Colon (tissue), 2 donors: ENCODE data around the gene PRPF38B.
"Not testable (repeated sequence)": the region's sequence is repeated elsewhere in the genome, so short reads cannot be mapped to it uniquely, and the experiment has no call there.

Source experiments
- FAIRE-seq: peaks from 2 replicates; lab custom pipeline; 2012; peaks lifted over from hg19 to GRCh38; lab: Jason Lieb, UNC
- donor health status: control.
- donor health status: control.

Gene PRPF38B, protein sequence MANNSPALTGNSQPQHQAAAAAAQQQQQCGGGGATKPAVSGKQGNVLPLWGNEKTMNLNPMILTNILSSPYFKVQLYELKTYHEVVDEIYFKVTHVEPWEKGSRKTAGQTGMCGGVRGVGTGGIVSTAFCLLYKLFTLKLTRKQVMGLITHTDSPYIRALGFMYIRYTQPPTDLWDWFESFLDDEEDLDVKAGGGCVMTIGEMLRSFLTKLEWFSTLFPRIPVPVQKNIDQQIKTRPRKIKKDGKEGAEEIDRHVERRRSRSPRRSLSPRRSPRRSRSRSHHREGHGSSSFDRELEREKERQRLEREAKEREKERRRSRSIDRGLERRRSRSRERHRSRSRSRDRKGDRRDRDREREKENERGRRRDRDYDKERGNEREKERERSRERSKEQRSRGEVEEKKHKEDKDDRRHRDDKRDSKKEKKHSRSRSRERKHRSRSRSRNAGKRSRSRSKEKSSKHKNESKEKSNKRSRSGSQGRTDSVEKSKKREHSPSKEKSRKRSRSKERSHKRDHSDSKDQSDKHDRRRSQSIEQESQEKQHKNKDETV

DNA sequence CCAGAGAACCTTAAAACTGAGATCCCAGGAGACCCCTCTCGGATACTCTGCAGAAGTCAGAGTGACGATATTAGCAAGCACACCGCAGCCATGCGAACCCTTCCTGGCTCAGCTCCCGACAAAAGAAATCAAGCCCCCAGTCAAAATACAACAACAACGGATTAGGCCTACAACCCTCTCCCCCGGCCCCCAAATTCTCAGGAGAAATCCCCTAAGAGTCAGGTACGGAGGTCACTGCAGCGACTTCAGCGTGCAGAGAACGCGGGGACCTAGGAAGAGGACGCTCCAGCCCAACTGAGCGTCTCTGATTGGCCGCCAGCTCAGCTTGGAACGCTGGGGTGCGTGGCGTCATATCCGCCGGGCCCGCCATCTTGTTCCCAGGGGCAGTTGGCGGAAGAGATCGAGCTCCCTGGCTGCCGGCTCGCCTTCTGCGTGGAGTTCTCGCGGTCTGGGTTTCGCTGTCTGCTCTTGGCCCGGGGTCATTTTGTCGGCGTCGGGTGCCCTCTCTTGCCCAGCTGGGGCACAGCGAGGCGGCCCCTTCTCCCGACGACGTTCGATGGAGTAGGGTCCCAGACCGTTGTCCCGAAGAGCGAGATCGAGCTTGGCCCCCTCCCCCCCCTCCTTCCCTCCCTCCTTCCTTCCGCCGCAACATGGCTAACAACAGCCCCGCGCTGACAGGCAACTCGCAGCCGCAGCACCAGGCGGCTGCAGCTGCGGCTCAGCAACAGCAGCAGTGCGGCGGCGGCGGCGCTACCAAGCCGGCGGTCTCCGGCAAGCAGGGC, at the start of gene PRPF38B:
Gene PRPF38B, plus strand, starts transcription at position 369 of the 782 bp plus-strand sequence. Its CDS starts 282 bp downstream, at position 651.
- FAIRE-seq: no peak

DNA sequence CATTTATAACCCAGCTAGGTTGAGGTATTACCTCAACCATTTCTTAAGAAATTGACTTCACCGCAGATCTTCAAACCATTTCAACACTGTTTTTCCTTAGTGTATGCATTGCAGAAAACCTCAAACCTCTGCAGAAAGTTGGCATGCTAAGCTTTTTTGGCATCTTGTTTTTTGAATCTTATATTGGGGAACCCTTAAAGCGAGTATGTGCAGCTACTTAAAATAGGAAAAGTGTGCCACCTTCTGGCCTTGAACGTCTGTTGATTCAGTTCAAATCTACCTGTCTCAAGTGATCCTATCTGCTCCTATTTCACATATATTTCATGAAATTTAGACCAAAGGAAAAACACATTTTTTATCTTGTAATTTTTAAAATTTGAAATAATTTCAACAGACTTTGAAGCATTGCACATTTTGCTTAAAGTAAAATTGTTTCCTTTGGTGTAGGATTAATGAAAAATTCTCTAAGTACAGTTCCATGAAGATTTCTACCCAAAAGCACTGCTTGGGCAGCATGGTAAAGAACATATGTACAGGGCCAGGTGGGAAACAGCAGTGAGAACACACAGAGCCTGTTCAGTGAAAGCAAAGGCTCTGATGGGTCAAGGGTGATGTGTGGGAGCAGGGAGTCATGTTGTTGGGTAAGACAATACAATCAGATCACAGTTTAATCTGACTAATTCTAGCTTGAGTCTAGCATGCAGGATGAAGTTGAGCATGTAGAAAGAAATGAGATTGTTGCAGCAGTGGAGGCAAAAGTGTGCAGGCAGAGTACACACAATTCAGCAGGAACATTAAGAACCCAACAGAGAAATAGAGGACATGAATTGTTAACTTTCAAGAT, 48.4 kb upstream of the PRPF38B start:
- FAIRE-seq: peak; percentile 10

DNA sequence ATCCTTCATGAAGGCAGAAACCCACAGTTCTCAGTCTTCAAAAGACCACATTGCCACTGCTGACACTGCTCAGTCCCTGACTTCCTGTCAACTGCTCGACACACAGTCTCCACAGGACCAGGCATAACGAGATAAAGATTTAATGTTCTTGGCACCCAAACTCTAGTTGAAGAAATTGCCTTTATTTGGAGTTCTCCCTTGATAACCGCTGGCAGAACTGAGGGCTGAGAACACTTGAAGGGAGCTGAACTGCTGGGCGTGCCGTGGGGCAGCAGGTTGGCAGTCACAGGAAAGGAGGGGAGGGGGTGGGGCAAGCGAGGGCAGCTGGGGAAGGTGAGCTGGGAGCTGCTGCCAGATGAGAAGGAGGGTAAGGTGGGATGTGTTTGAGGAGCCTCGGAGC, 47.1 kb upstream of the PRPF38B start:
- FAIRE-seq: no peak

DNA sequence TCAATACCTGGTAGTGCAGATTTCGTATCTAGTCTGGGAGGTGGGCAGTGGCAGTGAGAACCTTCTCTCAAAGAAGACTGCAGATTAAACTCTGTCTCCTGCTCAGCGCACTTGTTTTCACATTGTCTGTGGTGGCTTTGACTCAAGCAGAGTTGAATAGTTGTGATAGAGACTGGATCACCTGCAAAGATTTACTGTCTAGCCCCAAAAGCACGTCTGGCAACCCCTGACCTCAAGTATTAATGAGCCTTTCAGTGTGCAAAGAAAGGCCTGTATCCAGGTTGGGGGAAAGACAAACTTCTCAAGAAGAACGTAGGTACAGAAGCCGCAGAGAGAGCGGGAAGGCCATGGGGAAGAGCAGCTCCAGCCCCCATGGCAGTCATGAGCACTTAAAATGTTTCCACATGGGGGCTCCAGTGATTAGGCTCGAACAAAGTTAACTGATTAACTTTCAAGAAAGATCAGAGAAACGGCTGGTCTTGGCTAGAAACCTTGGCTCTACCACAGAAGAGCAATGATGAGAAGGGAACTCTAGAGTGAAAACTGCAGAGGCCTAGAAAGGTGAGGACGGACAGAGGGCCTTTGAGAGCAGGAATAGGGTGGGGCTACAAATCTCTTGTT, 46.4 kb upstream of the PRPF38B start:
- FAIRE-seq: no peak

DNA sequence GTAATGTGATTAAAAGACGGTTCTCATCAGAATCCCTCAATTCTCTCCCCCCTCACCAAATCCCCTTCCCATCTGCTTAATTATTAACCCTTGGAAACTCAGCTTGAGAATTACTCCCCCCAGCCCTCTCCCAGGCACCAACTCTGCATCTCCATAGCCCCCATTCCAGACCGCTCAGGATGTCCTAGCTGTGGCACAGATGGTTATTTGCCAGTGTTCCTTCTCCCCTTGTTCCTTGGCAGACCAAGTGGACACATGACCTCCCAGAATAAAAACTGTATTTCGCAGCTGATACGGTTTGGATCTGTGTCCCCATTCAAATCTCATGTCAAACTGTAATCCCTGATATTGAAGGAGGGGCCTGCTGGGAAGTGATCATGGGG, 45.9 kb upstream of the PRPF38B start:
- FAIRE-seq: no peak

DNA sequence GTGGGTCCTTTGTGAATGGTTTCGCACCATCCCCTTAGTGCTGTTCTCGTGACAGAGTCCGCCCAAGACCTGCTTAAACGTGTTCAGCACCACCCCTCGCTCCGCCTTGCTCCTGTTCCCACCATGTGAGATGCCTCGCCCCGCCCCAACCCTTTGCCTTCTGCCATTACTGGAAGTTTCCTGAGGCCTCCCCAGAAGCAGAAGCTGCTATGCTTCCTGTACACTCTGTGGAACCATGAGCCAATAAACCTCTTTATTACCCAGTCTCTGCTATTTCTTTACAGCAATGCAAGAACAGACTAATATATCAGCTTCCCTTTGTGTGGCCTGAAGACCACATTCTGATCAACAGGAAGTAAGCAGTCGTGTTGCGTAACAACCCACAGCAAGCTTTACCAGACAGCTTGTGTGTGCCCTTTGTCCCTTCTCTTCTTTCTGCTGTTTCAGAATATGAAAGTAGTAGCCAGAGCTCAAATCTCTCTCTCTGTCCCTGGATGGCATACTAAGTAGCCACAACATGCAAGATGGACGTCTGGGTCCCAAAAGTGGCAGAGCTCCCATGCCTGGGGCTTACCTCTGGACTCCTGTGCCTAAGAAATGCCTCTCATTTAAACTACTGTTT, 45.4 kb upstream of the PRPF38B start:
- no peak for FAIRE-seq

DNA sequence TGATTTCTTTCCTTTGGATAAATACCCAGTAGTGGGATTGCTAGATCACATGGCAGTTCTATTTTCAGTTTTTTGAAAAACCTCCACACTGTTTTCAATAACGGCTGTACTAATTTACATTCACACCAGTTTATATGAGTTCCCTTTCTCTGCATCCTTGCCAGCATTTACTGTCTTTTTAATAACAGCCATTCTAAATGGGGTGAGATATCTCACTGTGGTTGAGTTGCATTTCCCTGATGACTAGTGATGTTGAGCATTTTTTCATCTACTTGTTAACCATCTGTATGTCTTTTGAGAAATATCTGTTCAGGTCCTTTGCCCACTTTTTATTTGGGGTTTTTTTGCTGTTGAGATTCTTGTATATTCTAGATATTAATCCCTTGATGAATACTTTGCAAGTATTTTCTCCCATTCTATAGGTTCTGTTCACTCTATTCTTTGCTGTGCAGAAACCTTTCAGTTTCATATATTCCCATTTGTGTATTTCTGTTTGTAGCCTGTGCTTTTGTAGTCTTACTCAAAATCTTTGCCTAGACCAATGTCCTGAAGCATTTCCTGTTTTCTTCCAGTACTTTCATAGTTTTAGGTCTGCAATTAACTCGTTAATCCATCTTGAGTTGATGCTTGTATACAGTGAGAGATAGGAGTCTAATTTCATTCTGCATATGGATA, 38.5 kb upstream of the PRPF38B start:
- FAIRE-seq: no peak

DNA sequence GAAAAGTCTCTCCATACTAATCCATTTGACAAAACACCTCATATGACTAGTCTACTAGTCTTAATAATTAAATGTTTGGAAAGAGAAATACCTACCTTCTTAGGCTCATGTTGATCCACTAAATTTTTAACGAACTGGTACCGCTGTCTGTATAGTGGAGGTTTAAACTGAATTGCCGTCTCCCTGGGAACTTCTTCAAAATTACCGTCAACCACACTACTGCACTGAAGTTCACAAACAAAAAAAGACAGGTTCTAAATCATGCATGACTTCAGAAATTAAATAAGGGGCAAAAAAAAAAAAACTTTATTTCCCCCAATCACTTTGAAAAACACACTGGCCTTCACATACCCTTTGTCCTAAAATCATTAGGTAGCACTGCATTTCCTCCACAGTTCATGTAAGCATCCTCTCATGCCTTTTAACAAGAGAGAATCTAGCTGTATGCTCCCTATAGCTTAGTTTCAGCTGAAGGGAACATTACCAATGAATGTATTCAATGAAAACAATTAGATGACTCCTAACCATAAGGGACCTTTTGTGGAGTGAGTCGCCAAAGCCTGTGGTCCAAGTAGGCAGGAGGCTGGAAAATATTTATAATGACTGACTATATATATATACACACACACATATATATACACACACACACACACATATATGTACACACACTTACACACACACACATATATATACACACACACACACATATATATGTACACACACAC, 34.6 kb upstream of the PRPF38B start:
- FAIRE-seq: no peak

DNA sequence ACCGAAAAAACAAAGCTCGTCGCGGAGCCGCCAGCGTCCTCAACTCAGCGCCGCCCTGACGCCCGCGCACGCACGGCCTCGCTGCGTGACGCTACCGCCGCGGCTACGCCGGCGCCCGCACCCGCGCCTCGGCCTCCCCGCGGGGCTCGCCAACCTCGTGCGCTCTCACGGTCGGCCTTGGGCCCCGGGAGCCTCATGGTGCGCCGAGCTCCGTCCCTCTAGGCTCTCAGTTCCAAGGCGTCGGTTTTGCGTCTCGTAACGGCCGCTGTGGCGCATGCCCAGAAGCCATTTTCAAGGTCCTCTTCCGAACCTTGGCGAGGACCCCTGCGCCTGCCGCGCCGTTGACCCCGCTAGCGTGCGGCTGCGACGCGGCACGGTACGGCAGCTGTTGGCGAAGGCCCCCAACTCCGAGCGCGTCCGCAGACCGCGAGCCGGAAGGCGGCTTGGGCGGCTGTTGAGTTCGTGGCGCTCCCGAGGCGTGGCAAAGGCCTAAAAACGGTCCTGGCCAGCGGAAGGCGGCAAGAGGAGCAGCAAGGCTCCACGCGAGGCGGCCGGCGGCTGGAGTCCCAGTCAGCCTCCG, 31.0 kb upstream of the PRPF38B start, which contains the start of gene HENMT1:
Gene HENMT1, minus strand, starts transcription at position 64 of the 580 bp plus-strand sequence. CDS start 1,209 bp downstream, outside the sequence.
- no peak for FAIRE-seq

DNA sequence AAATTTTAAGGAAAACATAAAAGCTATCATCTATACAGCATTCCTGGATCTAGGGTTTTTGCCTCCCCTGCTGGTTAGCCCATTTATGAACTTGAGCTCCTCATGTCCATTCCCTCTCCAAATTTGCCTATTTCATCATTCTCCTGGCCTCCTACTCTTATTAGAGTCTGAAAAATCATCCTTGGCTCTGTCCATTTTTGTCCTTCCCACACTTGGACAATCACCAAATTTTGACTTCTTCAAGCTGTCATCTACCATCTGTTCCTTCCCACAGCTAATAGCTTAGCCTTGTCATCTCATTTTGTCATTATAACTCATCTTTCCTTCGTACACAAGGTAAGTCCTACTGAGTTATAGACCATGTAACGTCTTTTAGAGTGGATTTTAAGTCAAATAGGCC, 29.0 kb upstream of the PRPF38B start:
- no peak for FAIRE-seq

DNA sequence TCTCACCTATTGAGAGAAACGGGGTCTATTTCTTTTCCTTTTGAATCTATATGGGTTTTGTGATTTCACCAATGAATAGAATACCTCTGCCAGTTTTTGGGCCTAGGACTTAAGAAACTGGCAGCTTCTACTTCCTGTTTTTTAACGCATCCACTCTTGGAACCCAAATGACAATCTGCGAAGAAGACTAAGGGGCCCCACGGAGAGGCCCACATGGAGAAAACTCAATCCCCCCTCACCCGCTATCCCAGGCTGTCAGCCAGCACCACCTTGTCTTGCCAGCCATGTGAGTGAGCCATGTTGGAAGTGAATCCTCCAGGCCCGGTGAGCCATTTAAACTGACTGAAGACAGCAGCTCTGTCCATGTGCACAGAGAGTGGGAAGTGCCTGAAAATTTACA, 27.6 kb upstream of the PRPF38B start:
- FAIRE-seq: no peak

DNA sequence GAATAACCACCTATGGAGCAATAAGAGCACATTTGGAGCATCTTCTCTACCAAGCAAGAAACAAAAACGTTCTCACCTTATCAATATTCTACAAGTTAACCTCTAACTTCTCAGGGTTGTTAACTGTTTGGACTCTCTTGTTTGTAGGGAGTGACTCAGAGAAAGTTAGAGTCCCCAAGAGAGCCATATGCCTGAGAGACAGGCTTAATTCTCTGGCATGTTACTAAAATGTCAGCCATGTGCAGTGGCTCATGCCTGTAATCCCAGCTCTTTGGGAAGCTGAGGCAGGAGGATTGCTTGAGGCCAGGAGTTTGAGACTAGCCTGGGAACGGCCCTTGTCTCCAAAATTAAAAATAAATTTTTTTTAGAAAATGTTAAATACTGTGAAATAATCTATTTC, 27.0 kb upstream of the PRPF38B start:
- no peak for FAIRE-seq

DNA sequence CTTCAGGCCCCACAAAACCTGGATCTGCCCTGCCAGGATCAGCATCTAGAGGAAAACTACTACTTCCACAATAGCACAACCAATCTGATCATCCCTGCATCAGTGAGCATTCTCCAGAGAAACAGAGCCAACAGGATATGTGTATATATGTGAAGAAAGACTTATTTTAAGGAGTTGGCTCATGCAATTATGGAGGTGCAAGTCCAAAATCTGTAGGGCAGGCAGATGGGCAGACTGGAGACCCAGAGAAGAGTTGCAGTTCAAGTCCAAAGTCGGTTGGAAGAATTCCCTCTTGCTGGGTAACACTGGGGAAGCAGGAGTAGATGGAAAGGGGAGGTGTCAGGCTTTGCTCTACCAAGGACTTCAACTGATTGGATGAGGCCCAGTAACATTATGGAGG, 26.3 kb upstream of the PRPF38B start:
- no peak for FAIRE-seq

DNA sequence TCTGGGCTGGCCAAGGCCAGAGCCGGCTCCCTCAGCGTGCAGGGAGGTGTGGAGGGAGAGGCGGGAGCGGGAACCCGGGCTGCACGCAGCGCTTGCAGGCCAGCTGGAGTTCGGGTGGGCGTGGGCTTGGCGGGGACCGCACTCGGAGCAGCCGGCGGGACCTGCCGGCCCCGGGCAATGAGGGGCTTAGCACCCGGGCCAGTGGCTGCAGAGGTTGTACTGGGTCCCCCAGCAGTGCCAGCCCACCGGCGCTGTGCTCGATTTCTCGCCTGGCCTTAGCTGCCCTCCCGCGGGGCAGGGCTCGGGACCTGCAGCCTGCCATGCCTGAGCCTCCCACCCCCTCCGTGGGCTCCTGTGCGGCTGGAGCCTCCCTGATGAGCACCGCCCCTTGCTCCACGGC, 24.7 kb upstream of the PRPF38B start:
- not testable (repeated sequence) for FAIRE-seq

DNA sequence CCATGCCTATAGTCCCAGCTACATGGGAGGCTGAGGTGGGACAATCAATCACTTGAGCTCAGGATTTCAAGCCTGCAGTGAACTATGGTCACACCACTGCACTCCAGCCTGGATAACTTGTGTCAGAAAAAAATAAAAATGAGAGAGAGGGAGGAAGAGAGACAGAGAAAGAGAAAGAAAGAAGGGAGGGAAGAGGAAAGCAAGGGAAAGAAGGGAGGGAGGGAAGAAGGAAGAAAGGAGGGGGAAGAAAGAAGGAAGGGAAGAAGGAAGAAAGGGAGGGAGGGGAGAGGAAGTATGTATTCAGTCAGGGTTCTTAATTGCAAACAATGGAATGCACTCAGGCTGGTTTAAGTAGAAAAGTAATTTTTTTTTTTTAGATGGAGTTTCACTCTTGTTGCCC, 23.3 kb upstream of the PRPF38B start:
- FAIRE-seq: no peak

DNA sequence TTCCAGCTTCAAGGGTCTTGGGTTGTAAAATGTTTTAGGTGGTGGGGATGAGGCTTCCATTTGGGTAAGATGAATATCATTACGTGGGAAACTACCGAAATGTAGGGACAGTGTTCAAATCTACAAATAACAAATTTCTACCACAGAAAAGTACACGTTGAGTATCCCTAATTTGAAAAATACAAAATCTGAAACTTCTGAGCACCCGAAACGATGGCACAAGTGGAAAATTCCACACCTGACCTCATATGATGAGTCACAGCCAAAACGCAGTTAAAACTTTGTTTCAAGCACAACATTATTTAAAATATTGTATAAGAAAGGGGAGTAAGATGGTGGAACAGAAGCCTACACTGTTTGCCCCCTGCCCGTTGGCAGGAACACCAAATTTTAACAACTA, 22.4 kb upstream of the PRPF38B start:
- FAIRE-seq: no peak

DNA sequence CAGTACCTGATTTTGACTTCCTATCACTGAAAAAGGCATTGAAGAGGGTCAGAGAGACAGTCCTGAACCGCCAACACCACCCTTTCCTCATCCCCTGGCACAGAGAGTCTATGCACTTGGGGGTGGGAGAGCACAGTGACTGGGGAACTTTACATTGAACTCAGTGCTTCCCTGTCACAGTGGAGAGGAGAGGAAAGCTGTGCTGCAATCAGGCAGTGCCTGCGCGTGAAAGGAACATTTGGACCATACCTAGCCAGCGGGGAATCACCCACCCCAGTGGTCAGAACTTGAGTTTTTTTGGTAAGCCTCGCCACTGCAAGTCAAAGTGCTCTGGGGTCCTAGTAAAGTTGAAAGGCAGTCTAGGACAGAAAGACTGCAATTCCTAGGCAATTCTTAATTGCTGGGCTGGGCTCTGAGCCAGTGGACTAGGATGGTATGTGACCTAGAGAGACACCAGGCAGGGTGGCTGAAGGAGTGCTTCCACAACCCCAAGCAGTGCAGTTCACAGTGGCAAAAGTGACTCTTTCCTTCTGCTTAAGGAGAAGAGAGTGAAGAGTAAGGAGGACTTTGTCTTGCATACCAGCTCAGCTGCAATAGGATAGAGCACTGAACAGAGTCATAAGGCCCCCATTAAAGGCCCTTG, 21.9 kb upstream of the PRPF38B start:
- no peak for FAIRE-seq

DNA sequence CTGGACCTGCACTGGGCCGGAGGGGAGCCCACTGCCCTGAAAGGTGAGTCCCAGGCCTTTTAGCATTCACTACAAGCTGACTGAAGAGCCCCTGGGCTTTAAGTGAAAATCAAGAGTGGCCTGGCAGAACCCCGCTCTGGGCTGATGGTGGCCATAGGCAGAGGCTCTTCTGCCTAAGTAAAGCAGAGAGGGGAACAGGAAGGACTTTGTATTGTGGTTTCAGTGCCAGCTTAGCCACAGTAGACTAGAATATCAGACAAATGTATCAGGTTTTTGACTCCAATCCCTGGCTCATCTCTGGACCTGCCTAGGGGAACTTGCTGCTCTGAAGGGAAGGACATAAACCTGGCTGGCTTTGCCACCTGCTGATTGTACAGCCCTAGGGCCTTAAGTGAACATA, 21.0 kb upstream of the PRPF38B start:
- no peak for FAIRE-seq

DNA sequence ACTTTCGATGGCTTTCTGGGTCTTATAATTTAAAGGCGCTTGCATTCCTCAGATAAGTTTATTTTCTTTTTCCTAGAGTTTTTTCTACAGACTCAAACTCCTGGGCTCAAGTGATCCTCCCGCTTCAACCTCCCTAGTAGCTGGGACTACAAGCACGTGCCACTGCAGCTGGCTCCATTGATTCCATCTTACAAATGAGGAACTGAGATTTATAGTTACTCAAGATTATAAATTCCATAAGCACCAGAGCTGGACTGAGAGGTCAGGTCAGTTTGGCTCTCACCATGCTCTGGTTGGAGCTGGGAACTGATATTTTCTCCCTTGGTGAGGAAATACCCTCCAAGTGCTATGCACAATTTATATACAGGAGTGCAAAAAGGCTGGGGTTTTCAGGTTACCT, 13.4 kb upstream of the PRPF38B start:
- FAIRE-seq: no peak
